Fibroblast of gingiva (primary cell): ENCODE measurements around the gene PRR22.

Experiments used
- DNase-seq: peaks from one replicate; pipeline ENCODE4 v3.0.0-alpha.2; 2011; ENCODE audit warnings: low read depth

The PRR22 gene

GRCh38 chr19:5784581-5785147 is at the start of gene PRR22:
Gene PRR22, minus strand, starts transcription at chr19:5784746. Its CDS starts 86 bp downstream, at chr19:5784660.
- DNase-seq, result no peak

- no peak for DNase-seq
These were observed 48.1 kb upstream of the PRR22 start for GRCh38 chr19:5832527-5833216.

- no peak for DNase-seq
These were observed 47.5 kb upstream of the PRR22 start for GRCh38 chr19:5832061-5832460.

- DNase-seq, result no peak
These were observed 46.6 kb upstream of the PRR22 start for GRCh38 chr19:5831159-5831558.

GRCh38 chr19:5829567-5830310 is 45.2 kb upstream of the PRR22 start:
- no peak for DNase-seq

- DNase-seq, result no peak
These were observed 44.4 kb upstream of the PRR22 start for GRCh38 chr19:5828661-5829566.

GRCh38 chr19:5827891-5828660 is 43.5 kb upstream of the PRR22 start:
- DNase-seq, result peak; percentile 87

- no peak for DNase-seq
These were observed 42.9 kb upstream of the PRR22 start for GRCh38 chr19:5827342-5827890.

GRCh38 chr19:5826531-5827341 is 42.2 kb upstream of the PRR22 start:
- DNase-seq, result peak; percentile 34

- no peak for DNase-seq
These were observed 40.6 kb upstream of the PRR22 start for GRCh38 chr19:5825178-5825577.

GRCh38 chr19:5824751-5825150 is 40.2 kb upstream of the PRR22 start:
- no peak for DNase-seq

- no peak for DNase-seq
These were observed 39.2 kb upstream of the PRR22 start for GRCh38 chr19:5823579-5824281.

- DNase-seq, result no peak
These were observed 37.8 kb upstream of the PRR22 start for GRCh38 chr19:5822181-5822844.

- no peak for DNase-seq
These were observed 37.1 kb upstream of the PRR22 start for GRCh38 chr19:5821521-5822180.

- no peak for DNase-seq
These were observed 36.2 kb upstream of the PRR22 start for GRCh38 chr19:5820785-5821184.

- DNase-seq, result no peak
These were observed 34.0 kb upstream of the PRR22 start for GRCh38 chr19:5818594-5818993.

- no peak for DNase-seq
These were observed 32.7 kb upstream of the PRR22 start for GRCh38 chr19:5817218-5817617.

GRCh38 chr19:5814852-5815246 is 30.3 kb upstream of the PRR22 start:
- no peak for DNase-seq
